ENCODE measurements around the gene DOCK10. TPM values are rescaled to one million over a fixed set of nuclear protein-coding genes. Genes with fewer than 3 reads are reported as not detected.

Gene DOCK10
- total and polyA plus RNA-seq, 2 donors (not counting 3 experiments of a cell fraction or from before 2014, with no cell fraction given): 5.8 to 23.0 TPM

- Histone ChIP-seq H2AFZ (ENCODE audit: low read depth, low read length) (no peak overlapping the region), H3K9ac (replicated peaks; ENCODE audit: extremely low read depth, insufficient read depth, low read length) (no peak overlapping the region), H3K27ac (ENCODE audit: insufficient read depth, low read depth, low read length) (no peak overlapping the region), H3K27me3 (ENCODE audit: control insufficient read depth in 2 of 2, insufficient read depth in 2 of 2, low read length in 2 of 2) (no peaks in the 10 kb centered on the region), H3K4me1 (ENCODE audit: control insufficient read depth, extremely low read depth, insufficient read depth, low read length) (no peaks in the 10 kb centered on the region), H3K9me3 (replicated peaks; ENCODE audit: control insufficient read depth, insufficient read depth, low read length) (no peaks in the 10 kb centered on the region), H3K4me2 (ENCODE audit: insufficient read depth, low read length) (no peak overlapping the region), H3K9me1 (replicated peaks; ENCODE audit: control insufficient read depth, extremely low read depth, insufficient read depth, low read length) (no peaks in the 10 kb centered on the region), H4K20me1 (replicated peaks; ENCODE audit: control insufficient read depth, extremely low read depth, insufficient read depth, low read length) (no peaks in the 10 kb centered on the region), H3K36me3 (ENCODE audit: control insufficient read depth in 2 of 2, extremely low read depth in 1 of 2, insufficient read depth in 2 of 2, low read length in 2 of 2) (peaks cover 0 to 3% of the 10 kb centered on the region in 2 experiments), H3K79me2 (ENCODE audit: control insufficient read depth, insufficient read depth, low read length) (no peaks in the 10 kb centered on the region), H3K4me3 (replicated peaks in 1 of 3; ENCODE audit: insufficient read depth in 1 of 3, low read depth in 1 of 3, low read length in 3 of 3) (no peak overlapping the region)
- no peak for DNase-seq (ENCODE audit: low read depth, low spot score)
- no peak for FAIRE-seq
- CTCF ChIA-PET: no interaction called here
- no peak for TF ChIP-seq JUN (IDR thresholded peaks at IDR 0.05; ENCODE audit: borderline replicate concordance, insufficient read depth, insufficient read length, low read depth)
- TF ChIP-seq EZH2 (IDR thresholded peaks at IDR 0.05; ENCODE audit: borderline replicate concordance, low read depth, low read length, severe bottlenecking): no peak
- no peak for TF ChIP-seq MYC (IDR thresholded peaks at IDR 0.05; ENCODE audit: low read depth, low read length)
- TF ChIP-seq POLR2A (IDR thresholded peaks at IDR 0.05; ENCODE audit: low read depth, low read length): no peak
- no peak for TF ChIP-seq CTCF (IDR thresholded peaks at IDR 0.05; ENCODE audit: extremely low read depth in 1 of 2, insufficient read depth in 1 of 2, low read depth in 1 of 2, low read length in 2 of 2)
- no peak for TF ChIP-seq GATA2 (IDR thresholded peaks at IDR 0.05; ENCODE audit: insufficient read depth, insufficient read length, low read depth, low read length)
- no peak for TF ChIP-seq POLR2AphosphoS5 (IDR thresholded peaks at IDR 0.05; ENCODE audit: insufficient read depth, low read depth, low read length)
- TF ChIP-seq FOS (IDR thresholded peaks at IDR 0.05; ENCODE audit: borderline replicate concordance, insufficient read depth, low read length): no peak
- TF ChIP-seq MAX (IDR thresholded peaks at IDR 0.05; ENCODE audit: insufficient read depth, insufficient read length): no peak
- intact Hi-C loops (cut with micrococcal nuclease) (no loop called here), dilution Hi-C loops (cut with MboI; ENCODE audit: extremely low pct_ligation_motif_present, low sequenced_read_pairs) (no loop called here)
- POLR2A ChIA-PET: no interaction called here
- no TSS peak for BruUV-seq (replicated peaks)
Measured at GRCh38 chr2:224764565-224765236, 277.6 kb downstream of the DOCK10 start.
